Panc1 (cell line): ENCODE data around the gene NCAM1. TPM values are rescaled to one million over a fixed set of nuclear protein-coding genes. Genes with fewer than 3 reads are reported as not detected.

Source experiments
- ATAC-seq: fragments of 200-7000 bp; cut with Tn5 transposase; 2 replicates; pipeline ENCODE4 v1.9.1; 2020; ENCODE audit warnings: mild to moderate bottlenecking, moderate library complexity
- BruUV-seq: library from RNA; stranded (reverse); fragments of 400-500 nt; replicated peaks from 2 replicates; lab custom pipeline; 2021; lab: Mats Ljungman, UMichigan
- CTCF ChIA-PET: fragments of 300-600 bp; sonication (Branson Sonifier 250); formaldehyde crosslinking; loops from one replicate; lab custom pipeline; 2022; ENCODE audit warnings: antibody characterized with exemption; lab: Charles Lee
- POLR2A ChIA-PET: fragments of 300-600 bp; sonication (Branson Sonifier 250); formaldehyde crosslinking; loops from one replicate; lab custom pipeline; 2022; ENCODE audit warnings: antibody characterized with exemption; lab: Charles Lee
- DNase-seq: peaks from one replicate; pipeline ENCODE4 v3.0.0-alpha.2; 2010; ENCODE audit warnings: low read depth, low spot score
- H3K27ac ChIP-seq: 2 replicates; pipeline ENCODE4 v1.5.1; 2011; ENCODE audit warnings: mild to moderate bottlenecking, low read length, inconsistent platforms
- H3K27me3 ChIP-seq: fragments of 200-500 bp; sonication (Bioruptor generic); 2 replicates; pipeline ENCODE4 v1.6.0; 2014; ENCODE audit warnings: low read length, inconsistent platforms; ENCODE audit not compliant: control insufficient read depth, insufficient read depth
- H3K36me3 ChIP-seq: fragments of 200-500 bp; sonication (Bioruptor generic); 2 replicates; pipeline ENCODE4 v1.5.1; 2014; ENCODE audit warnings: inconsistent platforms, mild to moderate bottlenecking, low read length, moderate library complexity; ENCODE audit not compliant: control insufficient read depth, insufficient read depth
- H3K4me1 ChIP-seq: 2 replicates; pipeline ENCODE4 v1.5.1; 2011; ENCODE audit warnings: inconsistent platforms, mild to moderate bottlenecking, low read length, moderate library complexity; ENCODE audit not compliant: control insufficient read depth, insufficient read depth
- H3K4me3 ChIP-seq, 2 experiments: 2 replicates each; pipeline ENCODE4 v1.5.1; 2011 to 2012; ENCODE audit warnings: low read depth in 2 of 2, low read length in 2 of 2, mild to moderate bottlenecking in 2 of 2, inconsistent platforms in 1 of 2, moderate library complexity in 1 of 2
- H3K9me3 ChIP-seq: fragments of 200-500 bp; sonication (Bioruptor generic); 2 replicates; pipeline ENCODE4 v1.5.1; 2014; ENCODE audit warnings: low read depth, mild to moderate bottlenecking, inconsistent platforms, low read length, moderate library complexity; ENCODE audit not compliant: control insufficient read depth, insufficient read depth
- POLR2AphosphoS5 ChIP-seq: IDR thresholded peaks from 2 replicates; pipeline ENCODE4 v1.6.1; 2012; ENCODE audit warnings: mild to moderate bottlenecking, low read depth, low read length, moderate library complexity
- SIN3A ChIP-seq: IDR thresholded peaks from 2 replicates; pipeline ENCODE4 v1.6.1; 2012; ENCODE audit warnings: low read depth, mild to moderate bottlenecking, low read length, moderate library complexity, borderline replicate concordance; ENCODE audit not compliant: insufficient read depth
- TCF7L2 ChIP-seq: IDR thresholded peaks from 2 replicates; pipeline ENCODE4 v1.6.1; 2011; ENCODE audit warnings: mild to moderate bottlenecking, low read depth, low read length, inconsistent platforms
- in situ Hi-C: cut with HindIII; loops from 2 replicates; pipeline ENCODE4 v1.10.0; 2016; ENCODE audit warnings: low sequenced_read_pairs, low pct_unique_long_range_greater_than_20kb
- intact Hi-C: fragments of 100-400 bp; cut with micrococcal nuclease; formaldehyde crosslinking; loops from one replicate; pipeline ENCODE4 v1.10.0; 2022; ENCODE audit not compliant: unreplicated experiment
- total RNA-seq: library from RNA; stranded (reverse); gene quantifications from one replicate; pipeline ENCODE4 v1.2.1, GENCODE V29; 2021; ENCODE audit not compliant: unreplicated experiment
- TF ChIP-seq, protein P1 (sequence below), 2 experiments: IDR thresholded peaks; 2 replicates each; pipeline ENCODE4 v1.6.1; 2011 to 2012; ENCODE audit warnings: low read depth in 2 of 2, control low read depth in 1 of 2, low read length in 1 of 2, mild to moderate bottlenecking in 1 of 2, moderate library complexity in 1 of 2; ENCODE audit not compliant: insufficient read depth in 1 of 2
- TF ChIP-seq, protein P2 (sequence below): fragments of 450-650 bp; IDR thresholded peaks from 2 replicates; pipeline ENCODE4 v1.5.1; 2017; ENCODE audit warnings: mild to moderate bottlenecking

Gene NCAM1
- total RNA-seq, 1 experiment from 2014 or later: 0.18 TPM

DNA sequence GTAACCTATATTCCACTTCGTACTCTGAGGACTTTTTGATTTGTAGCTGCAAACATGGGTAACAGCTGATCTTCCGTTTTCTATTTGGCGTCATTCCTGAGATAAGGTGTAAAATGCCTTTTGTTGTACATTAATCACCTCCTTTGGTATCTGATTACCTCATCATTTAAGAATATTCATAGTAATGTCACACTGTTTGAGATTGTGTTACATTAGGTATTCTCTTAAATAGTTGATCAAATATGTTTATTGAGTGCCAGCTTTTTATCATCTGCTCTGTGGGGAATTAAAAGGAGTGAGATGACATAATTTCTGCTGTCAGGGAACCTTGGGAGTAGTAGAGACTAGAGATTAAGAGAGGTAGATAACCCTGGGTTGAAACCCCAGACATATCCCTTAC, 5.9 kb downstream of the NCAM1 start:
- Histone ChIP-seq H3K27me3 (peaks cover 27% of the 10 kb centered on the region), H3K27ac (no peak overlapping the region), H3K9me3 (no peaks in the 10 kb centered on the region), H3K4me3 (no peak overlapping the region), H3K4me1 (no peaks in the 10 kb centered on the region), H3K36me3 (no peaks in the 10 kb centered on the region; the same call in 1 of the 2 replicates)
- ChIA-PET POLR2A (no interaction called here), CTCF (no interaction called here)
- in situ Hi-C loops (no loop called here), intact Hi-C loops (no loop called here)
- TF ChIP-seq, protein P1, sequence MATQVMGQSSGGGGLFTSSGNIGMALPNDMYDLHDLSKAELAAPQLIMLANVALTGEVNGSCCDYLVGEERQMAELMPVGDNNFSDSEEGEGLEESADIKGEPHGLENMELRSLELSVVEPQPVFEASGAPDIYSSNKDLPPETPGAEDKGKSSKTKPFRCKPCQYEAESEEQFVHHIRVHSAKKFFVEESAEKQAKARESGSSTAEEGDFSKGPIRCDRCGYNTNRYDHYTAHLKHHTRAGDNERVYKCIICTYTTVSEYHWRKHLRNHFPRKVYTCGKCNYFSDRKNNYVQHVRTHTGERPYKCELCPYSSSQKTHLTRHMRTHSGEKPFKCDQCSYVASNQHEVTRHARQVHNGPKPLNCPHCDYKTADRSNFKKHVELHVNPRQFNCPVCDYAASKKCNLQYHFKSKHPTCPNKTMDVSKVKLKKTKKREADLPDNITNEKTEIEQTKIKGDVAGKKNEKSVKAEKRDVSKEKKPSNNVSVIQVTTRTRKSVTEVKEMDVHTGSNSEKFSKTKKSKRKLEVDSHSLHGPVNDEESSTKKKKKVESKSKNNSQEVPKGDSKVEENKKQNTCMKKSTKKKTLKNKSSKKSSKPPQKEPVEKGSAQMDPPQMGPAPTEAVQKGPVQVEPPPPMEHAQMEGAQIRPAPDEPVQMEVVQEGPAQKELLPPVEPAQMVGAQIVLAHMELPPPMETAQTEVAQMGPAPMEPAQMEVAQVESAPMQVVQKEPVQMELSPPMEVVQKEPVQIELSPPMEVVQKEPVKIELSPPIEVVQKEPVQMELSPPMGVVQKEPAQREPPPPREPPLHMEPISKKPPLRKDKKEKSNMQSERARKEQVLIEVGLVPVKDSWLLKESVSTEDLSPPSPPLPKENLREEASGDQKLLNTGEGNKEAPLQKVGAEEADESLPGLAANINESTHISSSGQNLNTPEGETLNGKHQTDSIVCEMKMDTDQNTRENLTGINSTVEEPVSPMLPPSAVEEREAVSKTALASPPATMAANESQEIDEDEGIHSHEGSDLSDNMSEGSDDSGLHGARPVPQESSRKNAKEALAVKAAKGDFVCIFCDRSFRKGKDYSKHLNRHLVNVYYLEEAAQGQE (IDR thresholded peaks at IDR 0.05; ENCODE audit: insufficient read depth in 1 of 2, low read depth in 2 of 2, low read length in 1 of 2): no peak
- DNase-seq (no peak), ATAC-seq (no peak)
- BruUV-seq: no TSS peak

DNA sequence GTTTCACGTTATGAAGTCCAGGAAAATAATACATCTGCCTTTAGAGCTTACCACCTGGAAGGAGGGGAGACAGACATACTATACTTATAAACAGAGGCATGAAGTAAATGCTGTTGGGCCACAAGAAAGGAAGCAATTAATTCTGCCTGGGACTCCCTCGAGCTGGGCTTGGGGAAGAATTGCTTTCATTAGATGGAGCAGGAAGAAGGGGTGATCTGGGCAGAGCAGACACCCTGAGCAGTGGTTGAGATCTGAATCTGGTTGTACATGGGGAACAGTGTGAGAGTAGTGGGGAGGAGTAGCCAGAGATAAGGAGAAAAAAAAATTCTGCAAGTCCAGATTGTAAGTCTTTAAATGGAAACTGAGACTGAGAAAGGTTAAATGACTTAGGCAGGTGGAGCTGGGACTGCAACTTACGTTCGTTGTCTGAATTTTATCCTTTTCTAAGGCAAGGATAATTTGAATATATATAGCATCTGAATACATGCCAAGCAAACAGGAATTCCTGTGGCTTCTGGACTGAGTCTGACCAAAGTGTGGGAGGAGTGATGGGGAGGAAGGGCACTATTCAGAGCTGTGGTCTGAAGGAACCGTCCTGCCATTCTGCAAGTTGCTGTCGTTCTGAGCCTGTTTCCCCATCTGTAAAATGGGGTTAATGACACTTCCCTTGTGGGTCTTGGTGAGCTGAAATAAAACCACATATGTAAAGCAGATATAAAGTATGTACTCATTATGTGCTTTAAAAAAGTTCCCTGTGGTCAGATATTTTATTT, 7.9 kb downstream of the NCAM1 start:
- intact Hi-C loops (no loop called here), in situ Hi-C loops (no loop called here)
- no peak overlapping the region for H3K27ac ChIP-seq
- ATAC-seq (no peak), DNase-seq (no peak)
- no peaks in the 10 kb centered on the region for H3K9me3 ChIP-seq
- H3K4me3 ChIP-seq: no peak overlapping the region
- TF ChIP-seq TCF7L2 (no peak), POLR2AphosphoS5 (no peak), SIN3A (no peak)
- TF ChIP-seq, protein P1 (IDR thresholded peaks at IDR 0.05; ENCODE audit: insufficient read depth in 1 of 2, low read depth in 2 of 2, low read length in 1 of 2): no peak
- TF ChIP-seq, protein P2, sequence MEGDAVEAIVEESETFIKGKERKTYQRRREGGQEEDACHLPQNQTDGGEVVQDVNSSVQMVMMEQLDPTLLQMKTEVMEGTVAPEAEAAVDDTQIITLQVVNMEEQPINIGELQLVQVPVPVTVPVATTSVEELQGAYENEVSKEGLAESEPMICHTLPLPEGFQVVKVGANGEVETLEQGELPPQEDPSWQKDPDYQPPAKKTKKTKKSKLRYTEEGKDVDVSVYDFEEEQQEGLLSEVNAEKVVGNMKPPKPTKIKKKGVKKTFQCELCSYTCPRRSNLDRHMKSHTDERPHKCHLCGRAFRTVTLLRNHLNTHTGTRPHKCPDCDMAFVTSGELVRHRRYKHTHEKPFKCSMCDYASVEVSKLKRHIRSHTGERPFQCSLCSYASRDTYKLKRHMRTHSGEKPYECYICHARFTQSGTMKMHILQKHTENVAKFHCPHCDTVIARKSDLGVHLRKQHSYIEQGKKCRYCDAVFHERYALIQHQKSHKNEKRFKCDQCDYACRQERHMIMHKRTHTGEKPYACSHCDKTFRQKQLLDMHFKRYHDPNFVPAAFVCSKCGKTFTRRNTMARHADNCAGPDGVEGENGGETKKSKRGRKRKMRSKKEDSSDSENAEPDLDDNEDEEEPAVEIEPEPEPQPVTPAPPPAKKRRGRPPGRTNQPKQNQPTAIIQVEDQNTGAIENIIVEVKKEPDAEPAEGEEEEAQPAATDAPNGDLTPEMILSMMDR: no peak
- ChIA-PET POLR2A (no interaction called here), CTCF (no interaction called here)
- H3K27me3 ChIP-seq: peaks cover 28% of the 10 kb centered on the region
- no TSS peak for BruUV-seq
- H3K4me1 ChIP-seq: no peaks in the 10 kb centered on the region
- no peaks in the 10 kb centered on the region for H3K36me3 ChIP-seq
